HG03457 (cell line): ENCODE data around the gene TBC1D22A.
"Not testable (repeated sequence)": the region's sequence is repeated elsewhere in the genome, so short reads cannot be mapped to it uniquely, and the experiment has no call there.

Experiments used
- ATAC-seq: cut with Tn5 transposase; IDR thresholded peaks from one replicate; pipeline ENCODE4 v1.9.1; 2021; ENCODE audit warnings: moderate number of reproducible peaks; ENCODE audit not compliant: unreplicated experiment

TBC1D22A gene

GRCh38 chr22:47156352-47157092, 394.1 kb downstream of the TBC1D22A start:
- ATAC-seq: no peak

GRCh38 chr22:47157093-47157420, 394.6 kb downstream of the TBC1D22A start:
- no peak for ATAC-seq

GRCh38 chr22:47157486-47158270, 395.2 kb downstream of the TBC1D22A start:
- ATAC-seq: no peak

GRCh38 chr22:47158457-47158856, 396.0 kb downstream of the TBC1D22A start:
- no peak for ATAC-seq

- no peak for ATAC-seq
Observed at GRCh38 chr22:47159592-47159991, 397.1 kb downstream of the TBC1D22A start.

GRCh38 chr22:47160141-47160541, 397.7 kb downstream of the TBC1D22A start:
- no peak for ATAC-seq

- ATAC-seq: no peak
Observed at GRCh38 chr22:47160781-47161520, 398.5 kb downstream of the TBC1D22A start.

- ATAC-seq: no peak
Observed at GRCh38 chr22:47161631-47162030, 399.2 kb downstream of the TBC1D22A start.

- no peak for ATAC-seq
Observed at GRCh38 chr22:47162865-47163264, 400.4 kb downstream of the TBC1D22A start.

GRCh38 chr22:47163481-47163855, 401.0 kb downstream of the TBC1D22A start:
- ATAC-seq: no peak

GRCh38 chr22:47163856-47164513, 401.5 kb downstream of the TBC1D22A start:
- no peak for ATAC-seq

- no peak for ATAC-seq
Observed at GRCh38 chr22:47164514-47165337, 402.3 kb downstream of the TBC1D22A start.

GRCh38 chr22:47165338-47166032, 403.0 kb downstream of the TBC1D22A start:
- no peak for ATAC-seq

GRCh38 chr22:47166033-47166404, 403.6 kb downstream of the TBC1D22A start:
- no peak for ATAC-seq

- ATAC-seq: no peak
Observed at GRCh38 chr22:47166446-47167016, 404.1 kb downstream of the TBC1D22A start.

GRCh38 chr22:47167056-47167455, 404.6 kb downstream of the TBC1D22A start:
- no peak for ATAC-seq

GRCh38 chr22:47167921-47168320, 405.5 kb downstream of the TBC1D22A start:
- not testable (repeated sequence) for ATAC-seq

- ATAC-seq: no peak
Observed at GRCh38 chr22:47168441-47168840, 406.0 kb downstream of the TBC1D22A start.
